ENCODE measurements around the gene CXCL17.
A peak's percentile ranks its signal among the peaks of the same experiment; 100 is the strongest.
"Not testable (repeated sequence)": the region's sequence is repeated elsewhere in the genome, so short reads cannot be mapped to it uniquely, and the experiment has no call there.

Gene CXCL17

GRCh38 chr19:42465827-42466280, 23.1 kb upstream of the CXCL17 start:
- DNase-seq (ENCODE audit: low read depth), result no peak

- DNase-seq (ENCODE audit: low read depth), result no peak
These were observed 19.1 kb upstream of the CXCL17 start for GRCh38 chr19:42461700-42462324.

GRCh38 chr19:42461231-42461630, 18.5 kb upstream of the CXCL17 start:
- not testable (repeated sequence) for DNase-seq (ENCODE audit: low read depth)

GRCh38 chr19:42459926-42460325, 17.2 kb upstream of the CXCL17 start:
- DNase-seq (ENCODE audit: low read depth), result no peak

- no peak for DNase-seq (ENCODE audit: low read depth)
These were observed 12.9 kb upstream of the CXCL17 start for GRCh38 chr19:42455621-42456081.

GRCh38 chr19:42455086-42455485, 12.3 kb upstream of the CXCL17 start:
- no peak for DNase-seq (ENCODE audit: low read depth)

- no peak for DNase-seq (ENCODE audit: low read depth)
These were observed 9.8 kb upstream of the CXCL17 start for GRCh38 chr19:42452590-42452989.

GRCh38 chr19:42450314-42450934, 7.7 kb upstream of the CXCL17 start:
- peak; percentile 46 for DNase-seq (ENCODE audit: low read depth)

GRCh38 chr19:42448306-42448705, 5.6 kb upstream of the CXCL17 start:
- DNase-seq (ENCODE audit: low read depth), result not testable (repeated sequence)

- DNase-seq (ENCODE audit: low read depth), result no peak
These were observed 3.2 kb upstream of the CXCL17 start for GRCh38 chr19:42445948-42446347.

- no peak for DNase-seq (ENCODE audit: low read depth)
These were observed 1.2 kb upstream of the CXCL17 start for GRCh38 chr19:42443944-42444398.

GRCh38 chr19:42441049-42441445, 1.7 kb downstream of the CXCL17 start:
- DNase-seq (ENCODE audit: low read depth), result no peak

- DNase-seq (ENCODE audit: low read depth), result no peak
These were observed 2.2 kb downstream of the CXCL17 start for GRCh38 chr19:42440357-42441048.

- no peak for DNase-seq (ENCODE audit: low read depth)
These were observed 6.7 kb downstream of the CXCL17 start for GRCh38 chr19:42436006-42436405.

GRCh38 chr19:42435316-42435715, 7.4 kb downstream of the CXCL17 start:
- no peak for DNase-seq (ENCODE audit: low read depth)

GRCh38 chr19:42433503-42434260, 9.1 kb downstream of the CXCL17 start:
- no peak for DNase-seq (ENCODE audit: low read depth)

GRCh38 chr19:42431486-42431885, 11.3 kb downstream of the CXCL17 start:
- DNase-seq (ENCODE audit: low read depth), result no peak

GRCh38 chr19:42428676-42429075, 14.1 kb downstream of the CXCL17 start:
- DNase-seq (ENCODE audit: low read depth), result no peak

GRCh38 chr19:42427313-42427712, 15.4 kb downstream of the CXCL17 start, which contains the start of gene LIPE:
LIPE (minus strand) TSS chr19:42427388; CDS start chr19:42427149, 239 bp downstream.
- no peak for DNase-seq (ENCODE audit: low read depth)

- DNase-seq (ENCODE audit: low read depth), result no peak
These were observed 16.1 kb downstream of the CXCL17 start for GRCh38 chr19:42426643-42427042.

- DNase-seq (ENCODE audit: low read depth), result no peak
These were observed 18.0 kb downstream of the CXCL17 start for GRCh38 chr19:42424712-42425131.

- DNase-seq (ENCODE audit: low read depth), result no peak
These were observed 18.4 kb downstream of the CXCL17 start for GRCh38 chr19:42424345-42424707.
